ENCODE measurements around the gene GABRG3. TPM values are rescaled to one million over a fixed set of nuclear protein-coding genes. Genes with fewer than 3 reads are reported as not detected.

GABRG3 gene
- total RNA-seq, 4 donors from 2014 or later = 0.67 to 3.0 TPM; not detected in 2

DNA sequence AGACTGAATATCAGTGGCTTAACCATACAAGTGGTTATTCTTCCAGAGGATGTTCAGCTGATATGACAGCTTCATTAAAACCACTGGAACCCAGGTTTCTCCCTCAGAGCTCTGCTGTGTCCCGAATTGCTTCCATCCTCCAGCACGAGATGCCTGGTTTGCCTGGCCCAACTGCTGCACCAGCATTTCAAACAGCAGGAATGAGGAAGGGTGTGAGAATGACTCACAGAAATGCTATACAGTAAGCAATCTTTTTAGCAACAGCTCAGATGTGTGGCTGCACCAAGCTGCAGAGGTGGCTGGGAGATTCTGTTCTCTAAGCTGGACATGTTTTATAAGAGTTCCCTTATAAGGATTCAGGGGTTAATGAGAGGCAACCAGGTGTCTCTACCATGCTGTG lies 271.0 kb downstream of the GABRG3 start:
- Histone ChIP-seq H3K9me3 (no peaks in the 10 kb centered on the region), H3K36me3 (no peaks in the 10 kb centered on the region), H3K4me3 (replicated peaks in 1 of 3) (no peak overlapping the region), H3K27ac (no peak overlapping the region), H3K4me1 (no peaks in the 10 kb centered on the region), H3K27me3 (no peaks in the 10 kb centered on the region)
- WGBS, 2 donors = 73 to 83% methylated on average over 2 of the region's 2 CpGs
- TF ChIP-seq, protein P1, sequence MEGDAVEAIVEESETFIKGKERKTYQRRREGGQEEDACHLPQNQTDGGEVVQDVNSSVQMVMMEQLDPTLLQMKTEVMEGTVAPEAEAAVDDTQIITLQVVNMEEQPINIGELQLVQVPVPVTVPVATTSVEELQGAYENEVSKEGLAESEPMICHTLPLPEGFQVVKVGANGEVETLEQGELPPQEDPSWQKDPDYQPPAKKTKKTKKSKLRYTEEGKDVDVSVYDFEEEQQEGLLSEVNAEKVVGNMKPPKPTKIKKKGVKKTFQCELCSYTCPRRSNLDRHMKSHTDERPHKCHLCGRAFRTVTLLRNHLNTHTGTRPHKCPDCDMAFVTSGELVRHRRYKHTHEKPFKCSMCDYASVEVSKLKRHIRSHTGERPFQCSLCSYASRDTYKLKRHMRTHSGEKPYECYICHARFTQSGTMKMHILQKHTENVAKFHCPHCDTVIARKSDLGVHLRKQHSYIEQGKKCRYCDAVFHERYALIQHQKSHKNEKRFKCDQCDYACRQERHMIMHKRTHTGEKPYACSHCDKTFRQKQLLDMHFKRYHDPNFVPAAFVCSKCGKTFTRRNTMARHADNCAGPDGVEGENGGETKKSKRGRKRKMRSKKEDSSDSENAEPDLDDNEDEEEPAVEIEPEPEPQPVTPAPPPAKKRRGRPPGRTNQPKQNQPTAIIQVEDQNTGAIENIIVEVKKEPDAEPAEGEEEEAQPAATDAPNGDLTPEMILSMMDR (IDR thresholded peaks at IDR 0.05) = no peak
- TF ChIP-seq POLR2A (IDR thresholded peaks at IDR 0.05) = no peak
- DNase-seq = no peak
- intact Hi-C loops (cut with DNase I) = no loop called here

DNA sequence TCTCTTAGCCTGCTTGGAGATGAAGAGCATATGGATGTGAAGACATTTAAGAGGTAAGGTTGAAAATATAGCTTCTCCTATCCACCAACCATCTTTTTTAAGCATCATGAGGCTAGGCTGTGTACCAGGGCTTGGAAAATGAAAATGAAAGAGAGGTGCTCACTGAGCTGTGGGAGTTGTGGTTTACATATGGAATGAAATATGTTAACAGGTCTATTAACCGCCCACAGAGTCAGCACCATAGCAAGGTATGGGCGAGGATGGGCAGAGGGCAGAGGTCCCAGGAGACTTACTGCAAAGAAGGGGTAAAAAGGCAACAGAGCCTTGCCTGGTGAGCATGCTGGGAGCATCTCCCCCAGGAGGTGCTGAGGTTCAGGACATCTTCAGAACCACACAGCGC lies 273.1 kb downstream of the GABRG3 start:
- TF ChIP-seq, protein P1 (IDR thresholded peaks at IDR 0.05) = no peak
- TF ChIP-seq POLR2A (IDR thresholded peaks at IDR 0.05) = no peak
- Histone ChIP-seq H3K4me1 (no peaks in the 10 kb centered on the region), H3K27me3 (no peaks in the 10 kb centered on the region), H3K4me3 (replicated peaks in 1 of 3) (no peak overlapping the region), H3K27ac (no peak overlapping the region), H3K36me3 (no peaks in the 10 kb centered on the region), H3K9me3 (no peaks in the 10 kb centered on the region)
- WGBS, 2 donors = 90 to 92% methylated on average over 3 of the region's 3 CpGs
- intact Hi-C loops (cut with DNase I) = no loop called here
- DNase-seq = no peak

DNA sequence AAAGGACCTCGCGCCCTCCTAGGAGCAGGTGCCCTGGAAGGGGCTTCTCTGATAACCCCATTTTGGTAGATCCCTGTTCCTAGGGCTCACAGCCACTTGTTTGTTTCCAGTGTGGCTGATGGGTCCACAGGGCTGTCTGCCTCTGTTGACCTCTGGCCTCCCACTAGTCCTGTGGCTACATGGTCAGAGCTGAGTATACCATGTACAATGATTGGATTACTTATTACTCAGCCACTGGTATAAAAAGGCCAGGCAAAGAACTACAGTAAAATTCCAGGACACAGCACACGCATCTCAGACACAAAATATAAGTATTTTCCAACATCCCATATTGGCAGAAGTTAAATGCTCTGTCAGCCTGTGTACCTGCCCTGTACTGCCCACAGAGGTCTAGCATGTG lies 277.3 kb downstream of the GABRG3 start:
- H3K4me3 ChIP-seq (replicated peaks in 1 of 3) = no peak overlapping the region
- H3K9me3 ChIP-seq = no peaks in the 10 kb centered on the region
- TF ChIP-seq, protein P1 (IDR thresholded peaks at IDR 0.05) = no peak
- TF ChIP-seq POLR2A (IDR thresholded peaks at IDR 0.05) = no peak
- DNase-seq = no peak
- intact Hi-C loops (cut with DNase I) = no loop called here
- no peaks in the 10 kb centered on the region for H3K27me3 ChIP-seq
- 89 to 94% methylated on average over 3 of the region's 3 CpGs for WGBS, 2 donors
- no peak overlapping the region for H3K27ac ChIP-seq
- no peaks in the 10 kb centered on the region for H3K36me3 ChIP-seq
- no peaks in the 10 kb centered on the region for H3K4me1 ChIP-seq

DNA sequence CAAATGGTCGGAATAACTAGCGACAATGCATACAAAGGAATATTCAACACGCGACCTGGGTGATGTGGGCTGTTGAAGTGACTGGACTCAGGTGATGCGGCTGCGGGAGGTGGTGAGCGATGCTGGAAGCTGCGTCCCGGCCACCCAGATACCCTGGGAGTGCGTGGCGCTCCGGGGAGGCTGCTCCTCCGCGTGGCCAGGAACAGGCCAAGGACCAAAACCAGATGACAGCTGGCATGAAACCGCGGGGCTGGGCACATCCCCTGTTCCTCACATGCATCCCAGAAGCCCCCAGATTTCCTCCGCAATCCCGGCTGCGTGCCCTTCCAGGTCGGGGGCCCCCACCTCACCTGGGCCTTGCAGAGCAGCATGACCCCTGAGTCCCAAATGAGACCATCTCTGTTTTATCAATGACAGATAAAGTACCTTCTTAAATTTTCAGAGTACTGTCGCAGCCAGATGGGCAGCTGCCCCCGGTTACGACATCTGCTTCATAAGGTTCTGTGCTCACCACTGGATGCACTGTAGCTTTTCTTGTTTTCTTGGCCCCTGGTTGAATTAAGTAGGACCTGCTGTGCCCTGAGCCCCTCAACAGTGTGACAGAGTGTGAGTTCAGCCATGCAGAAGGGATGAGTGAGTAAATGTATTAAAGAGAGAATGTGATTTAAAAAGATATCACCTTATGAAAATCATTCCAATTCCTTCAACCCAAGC lies 278.2 kb downstream of the GABRG3 start:
- no peak for TF ChIP-seq POLR2A (IDR thresholded peaks at IDR 0.05)
- TF ChIP-seq, protein P1 (IDR thresholded peaks at IDR 0.05) = no peak
- Histone ChIP-seq H3K9me3 (no peaks in the 10 kb centered on the region), H3K36me3 (no peaks in the 10 kb centered on the region), H3K4me3 (replicated peaks in 1 of 3) (no peak overlapping the region), H3K4me1 (no peaks in the 10 kb centered on the region), H3K27me3 (no peaks in the 10 kb centered on the region), H3K27ac (no peak overlapping the region)
- DNase-seq = no peak
- intact Hi-C loops (cut with DNase I) = no loop called here
- WGBS, 2 donors = 92 to 95% methylated on average over 9 to 23 of the region's 23 CpGs

DNA sequence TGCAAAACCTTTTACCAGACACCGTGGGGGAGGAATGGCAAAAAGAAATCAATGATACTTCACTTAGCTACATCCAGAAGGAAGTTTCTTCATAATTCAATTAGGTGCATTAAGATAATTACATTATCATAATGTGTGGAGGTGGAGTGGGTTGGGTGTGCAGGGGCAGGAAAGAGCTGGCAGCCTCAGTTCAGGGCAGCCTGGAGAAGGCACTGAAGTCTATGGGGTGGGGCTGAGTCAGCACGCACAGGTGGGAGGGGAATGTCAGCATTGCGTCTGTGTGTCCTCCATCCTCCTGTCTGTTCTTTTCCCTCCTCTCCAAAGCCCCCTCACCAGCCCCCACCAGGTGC lies 278.8 kb downstream of the GABRG3 start:
- Histone ChIP-seq H3K27ac (no peak overlapping the region), H3K27me3 (no peaks in the 10 kb centered on the region), H3K36me3 (no peaks in the 10 kb centered on the region), H3K9me3 (no peaks in the 10 kb centered on the region), H3K4me3 (replicated peaks in 1 of 3) (no peak overlapping the region), H3K4me1 (no peaks in the 10 kb centered on the region)
- TF ChIP-seq, protein P1 (IDR thresholded peaks at IDR 0.05) = no peak
- no peak for TF ChIP-seq POLR2A (IDR thresholded peaks at IDR 0.05)
- intact Hi-C loops (cut with DNase I) = no loop called here
- DNase-seq = no peak
- 85 to 89% methylated on average over 3 of the region's 3 CpGs for WGBS, 2 donors
